ENCODE measurements around the gene LHX8. TPM values are rescaled to one million over a fixed set of nuclear protein-coding genes. Genes with fewer than 3 reads are reported as not detected.

The LHX8 gene
- total RNA-seq, 2 donors from 2014 or later, result not detected

DNA sequence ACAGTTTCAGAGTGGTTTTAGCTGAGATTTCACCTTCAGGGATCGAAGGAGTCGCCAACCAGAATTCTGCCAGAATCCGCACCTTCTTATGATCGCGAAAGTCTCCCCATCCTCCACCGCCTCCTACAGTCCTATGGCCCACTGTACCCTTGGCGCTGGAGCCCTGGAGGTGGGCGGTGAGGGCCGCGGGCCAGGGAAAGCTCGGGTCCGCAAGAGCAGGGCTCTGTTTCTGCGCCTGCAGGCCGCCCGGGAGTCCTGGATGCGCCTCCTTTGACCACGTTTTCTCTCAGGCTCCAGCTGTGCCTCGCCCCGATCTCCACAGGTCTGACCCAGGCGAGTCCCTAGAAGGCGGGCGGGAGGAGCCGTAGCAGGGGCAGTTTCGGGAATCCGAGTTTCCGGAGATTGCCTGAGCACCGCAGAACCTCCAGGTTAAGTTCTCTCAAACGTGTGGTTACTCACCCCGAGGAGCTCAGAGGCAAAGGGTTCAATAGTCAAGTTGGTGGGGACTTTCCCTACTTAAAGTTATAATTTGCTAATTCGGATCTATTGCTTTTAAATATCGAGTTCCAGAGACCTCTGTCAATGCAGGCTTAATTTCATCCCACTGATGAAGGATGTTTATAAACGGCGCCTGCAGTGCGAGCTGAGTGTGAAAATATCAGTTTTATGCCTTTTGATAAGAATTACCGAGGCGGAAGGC, 3.2 kb upstream of the LHX8 start:
- TF ChIP-seq, protein P1, sequence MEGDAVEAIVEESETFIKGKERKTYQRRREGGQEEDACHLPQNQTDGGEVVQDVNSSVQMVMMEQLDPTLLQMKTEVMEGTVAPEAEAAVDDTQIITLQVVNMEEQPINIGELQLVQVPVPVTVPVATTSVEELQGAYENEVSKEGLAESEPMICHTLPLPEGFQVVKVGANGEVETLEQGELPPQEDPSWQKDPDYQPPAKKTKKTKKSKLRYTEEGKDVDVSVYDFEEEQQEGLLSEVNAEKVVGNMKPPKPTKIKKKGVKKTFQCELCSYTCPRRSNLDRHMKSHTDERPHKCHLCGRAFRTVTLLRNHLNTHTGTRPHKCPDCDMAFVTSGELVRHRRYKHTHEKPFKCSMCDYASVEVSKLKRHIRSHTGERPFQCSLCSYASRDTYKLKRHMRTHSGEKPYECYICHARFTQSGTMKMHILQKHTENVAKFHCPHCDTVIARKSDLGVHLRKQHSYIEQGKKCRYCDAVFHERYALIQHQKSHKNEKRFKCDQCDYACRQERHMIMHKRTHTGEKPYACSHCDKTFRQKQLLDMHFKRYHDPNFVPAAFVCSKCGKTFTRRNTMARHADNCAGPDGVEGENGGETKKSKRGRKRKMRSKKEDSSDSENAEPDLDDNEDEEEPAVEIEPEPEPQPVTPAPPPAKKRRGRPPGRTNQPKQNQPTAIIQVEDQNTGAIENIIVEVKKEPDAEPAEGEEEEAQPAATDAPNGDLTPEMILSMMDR (IDR thresholded peaks at IDR 0.05), result no peak
- peaks cover 17% of the 10 kb centered on the region for H3K27me3 ChIP-seq (replicated peaks; ENCODE audit: insufficient read depth)
- peaks cover 0 to 23% of the 10 kb centered on the region in 2 donors for H3K4me1 ChIP-seq (ENCODE audit: control insufficient read depth in 1 of 2, low read depth in 2 of 2)
- H3K27ac ChIP-seq, result no peak overlapping the region
- H3K9me3 ChIP-seq, result no peaks in the 10 kb centered on the region
- ATAC-seq (ENCODE audit: insufficient number of reproducible peaks, low FRiP score, low read depth) (no peak), DNase-seq (ENCODE audit: low spot score) (no peak)
- no peaks in the 10 kb centered on the region for H3K36me3 ChIP-seq
- H3K4me3 ChIP-seq, result no peak overlapping the region

DNA sequence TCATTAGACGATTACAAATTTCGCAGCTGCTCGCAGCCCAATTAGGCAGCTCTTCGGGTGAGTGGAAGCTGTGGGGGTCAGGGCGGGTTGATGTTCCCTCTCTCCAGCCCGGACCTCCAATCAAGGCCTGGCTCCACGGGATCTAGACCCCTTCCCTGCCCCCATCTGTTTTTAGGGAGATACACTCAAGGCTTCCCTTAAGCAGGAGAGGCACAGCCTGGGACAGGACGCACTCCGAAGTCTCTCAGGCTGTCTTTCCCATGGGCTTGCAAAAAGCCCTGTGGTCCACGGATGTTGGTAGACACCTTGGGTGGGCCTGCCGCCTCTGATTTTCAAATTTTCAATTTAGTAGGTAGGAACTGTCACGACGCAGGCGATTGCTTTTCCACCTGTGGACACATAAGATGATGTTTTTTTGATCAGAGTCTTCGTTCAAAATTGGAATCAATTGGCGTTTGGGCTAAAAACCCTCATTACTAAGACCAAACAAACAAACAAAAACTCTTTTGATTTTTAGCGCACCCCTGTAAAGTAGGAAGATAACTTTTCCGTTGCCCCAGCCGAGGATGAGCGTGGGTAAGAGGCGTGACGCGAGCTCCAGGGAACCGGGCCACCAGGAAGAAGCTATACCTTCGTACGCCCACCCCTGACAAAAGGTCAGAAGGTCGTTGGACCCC, 2.5 kb upstream of the LHX8 start:
- Histone ChIP-seq H3K36me3 (no peaks in the 10 kb centered on the region), H3K27me3 (replicated peaks; ENCODE audit: insufficient read depth) (peaks cover 17% of the 10 kb centered on the region), H3K27ac (no peak overlapping the region), H3K4me1 (ENCODE audit: control insufficient read depth in 1 of 2, low read depth in 2 of 2) (peaks cover 0 to 30% of the 10 kb centered on the region in 2 donors), H3K9me3 (no peaks in the 10 kb centered on the region), H3K4me3 (no peak overlapping the region)
- DNase-seq (ENCODE audit: low spot score) (no peak), ATAC-seq (ENCODE audit: insufficient number of reproducible peaks, low FRiP score, low read depth) (no peak)
- TF ChIP-seq, protein P1 (IDR thresholded peaks at IDR 0.05), result no peak

DNA sequence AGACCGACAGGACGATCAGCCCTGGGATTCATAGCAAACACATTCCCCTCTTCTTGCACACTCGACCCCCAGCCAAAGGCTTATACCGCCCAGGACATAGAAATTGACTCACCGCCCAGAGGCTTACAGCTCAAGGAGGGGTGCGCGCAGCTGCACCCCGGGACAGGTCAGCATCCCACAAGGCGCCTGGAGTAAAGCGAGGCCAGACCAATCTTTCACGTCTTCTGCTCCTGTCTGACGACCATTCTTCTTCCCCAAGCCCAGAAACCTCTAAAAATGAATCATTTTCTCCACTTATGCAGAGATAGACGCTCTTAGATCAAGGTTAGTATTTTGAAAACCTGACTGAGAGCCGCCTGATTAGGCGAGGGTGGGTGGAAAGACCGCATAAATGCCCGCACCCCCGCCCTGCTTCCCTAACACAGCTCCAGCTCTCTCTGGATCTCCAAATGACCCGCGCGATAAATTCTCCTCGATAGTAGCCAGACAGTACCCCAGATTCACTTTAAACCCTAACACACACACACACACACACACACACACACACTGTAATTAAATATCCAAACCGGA, 1.9 kb upstream of the LHX8 start:
- no peak for ATAC-seq (ENCODE audit: insufficient number of reproducible peaks, low FRiP score, low read depth)
- DNase-seq (ENCODE audit: low spot score), result no peak
- Histone ChIP-seq H3K36me3 (no peaks in the 10 kb centered on the region), H3K4me1 (ENCODE audit: control insufficient read depth in 1 of 2, low read depth in 2 of 2) (peaks cover 0 to 30% of the 10 kb centered on the region in 2 donors), H3K27ac (no peak overlapping the region), H3K9me3 (no peaks in the 10 kb centered on the region), H3K27me3 (replicated peaks; ENCODE audit: insufficient read depth) (peaks cover 17% of the 10 kb centered on the region), H3K4me3 (no peak overlapping the region)
- TF ChIP-seq, protein P1 (IDR thresholded peaks at IDR 0.05), result no peak

DNA sequence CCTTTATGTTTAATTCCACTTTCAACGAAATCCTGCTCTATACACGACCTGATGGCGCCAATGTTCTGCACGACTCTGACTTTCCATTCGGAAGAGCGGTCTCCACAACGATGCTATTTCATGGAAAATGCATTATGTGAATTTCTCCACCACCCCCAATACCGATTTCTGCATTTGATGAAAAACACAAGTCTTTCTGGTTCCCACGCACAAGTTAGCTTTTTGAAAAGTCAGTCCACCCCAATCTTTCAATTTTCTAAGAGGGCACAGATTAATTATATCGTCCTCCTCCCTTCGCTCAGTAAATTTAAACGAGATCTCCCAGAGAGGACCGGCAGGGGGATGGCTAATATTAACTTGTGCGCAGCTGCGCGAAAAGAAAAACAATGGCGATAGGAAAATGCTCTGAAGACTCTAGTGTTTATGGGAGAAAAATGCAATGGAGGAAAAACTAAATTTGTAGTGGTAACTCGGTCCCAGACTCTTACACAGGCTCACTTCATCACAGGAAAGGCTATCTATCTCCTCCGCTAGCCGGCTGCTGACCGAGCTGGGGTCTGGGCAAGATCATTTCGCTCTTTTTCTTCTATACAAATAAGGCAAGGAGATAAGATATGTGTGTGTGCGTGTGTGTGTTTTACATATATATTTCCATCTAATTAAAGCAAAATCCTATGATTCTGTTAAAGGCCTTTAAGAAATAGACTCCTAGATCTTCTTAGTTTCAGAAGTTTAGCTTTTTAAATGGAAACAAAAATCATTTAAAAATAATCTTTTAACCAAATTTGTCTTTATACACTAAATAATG, 1.2 kb upstream of the LHX8 start:
- peaks cover 17% of the 10 kb centered on the region for H3K27me3 ChIP-seq (replicated peaks; ENCODE audit: insufficient read depth)
- H3K4me1 ChIP-seq (ENCODE audit: control insufficient read depth in 1 of 2, low read depth in 2 of 2), result peaks cover 0 to 30% of the 10 kb centered on the region in 2 donors
- TF ChIP-seq, protein P1 (IDR thresholded peaks at IDR 0.05), result no peak

More for the DNA sequence above, 1.2 kb upstream of the LHX8 start:
- H3K27ac ChIP-seq, result no peak overlapping the region
- DNase-seq (ENCODE audit: low spot score), result no peak
- H3K4me3 ChIP-seq, result no peak overlapping the region
- no peak for ATAC-seq (ENCODE audit: insufficient number of reproducible peaks, low FRiP score, low read depth)
- H3K9me3 ChIP-seq, result no peaks in the 10 kb centered on the region
- no peaks in the 10 kb centered on the region for H3K36me3 ChIP-seq

Measured in thoracic aorta (tissue), 2 donors.